ENCODE results near the gene RANBP17.

Gene RANBP17

GRCh38 chr5:171128136-171128535 is 266.3 kb downstream of the RANBP17 start:
- H3K27me3 ChIP-seq = no peaks in the 10 kb centered on the region
- TF ChIP-seq, protein P1, sequence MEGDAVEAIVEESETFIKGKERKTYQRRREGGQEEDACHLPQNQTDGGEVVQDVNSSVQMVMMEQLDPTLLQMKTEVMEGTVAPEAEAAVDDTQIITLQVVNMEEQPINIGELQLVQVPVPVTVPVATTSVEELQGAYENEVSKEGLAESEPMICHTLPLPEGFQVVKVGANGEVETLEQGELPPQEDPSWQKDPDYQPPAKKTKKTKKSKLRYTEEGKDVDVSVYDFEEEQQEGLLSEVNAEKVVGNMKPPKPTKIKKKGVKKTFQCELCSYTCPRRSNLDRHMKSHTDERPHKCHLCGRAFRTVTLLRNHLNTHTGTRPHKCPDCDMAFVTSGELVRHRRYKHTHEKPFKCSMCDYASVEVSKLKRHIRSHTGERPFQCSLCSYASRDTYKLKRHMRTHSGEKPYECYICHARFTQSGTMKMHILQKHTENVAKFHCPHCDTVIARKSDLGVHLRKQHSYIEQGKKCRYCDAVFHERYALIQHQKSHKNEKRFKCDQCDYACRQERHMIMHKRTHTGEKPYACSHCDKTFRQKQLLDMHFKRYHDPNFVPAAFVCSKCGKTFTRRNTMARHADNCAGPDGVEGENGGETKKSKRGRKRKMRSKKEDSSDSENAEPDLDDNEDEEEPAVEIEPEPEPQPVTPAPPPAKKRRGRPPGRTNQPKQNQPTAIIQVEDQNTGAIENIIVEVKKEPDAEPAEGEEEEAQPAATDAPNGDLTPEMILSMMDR (IDR thresholded peaks at IDR 0.05) = no peak
- H3K9me3 ChIP-seq = no peaks in the 10 kb centered on the region
- H3K4me1 ChIP-seq = no peaks in the 10 kb centered on the region
- intact Hi-C loops (cut with DNase I; ENCODE audit: low total_unique reads) = no loop called here
- H3K4me3 ChIP-seq = no peak overlapping the region
- no peaks in the 10 kb centered on the region for H3K36me3 ChIP-seq
- H3K27ac ChIP-seq = no peak overlapping the region
- DNase-seq = no peak

DNA sequence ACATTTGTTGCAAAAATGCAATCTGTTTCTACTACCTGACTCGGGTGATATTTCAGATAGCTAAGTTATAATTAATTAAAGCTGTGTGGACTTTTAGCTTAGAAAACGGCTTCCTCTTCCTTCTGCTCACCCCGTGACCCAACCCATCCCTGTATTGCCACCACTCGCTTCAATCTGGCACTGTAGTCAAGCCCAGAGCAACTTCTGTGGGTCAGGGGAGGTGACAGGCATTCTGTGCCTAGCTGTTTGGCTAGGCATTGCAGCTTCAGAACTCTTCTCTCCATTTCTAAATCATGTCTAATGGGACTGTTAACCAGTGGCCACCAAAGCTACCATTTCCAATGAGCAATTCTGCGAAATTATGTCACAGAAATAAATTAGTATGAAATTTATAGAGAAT is 267.5 kb downstream of the RANBP17 start:
- Histone ChIP-seq H3K27ac (no peak overlapping the region), H3K4me1 (no peaks in the 10 kb centered on the region), H3K4me3 (no peak overlapping the region), H3K9me3 (no peaks in the 10 kb centered on the region), H3K36me3 (no peaks in the 10 kb centered on the region), H3K27me3 (no peaks in the 10 kb centered on the region)
- TF ChIP-seq, protein P1 (IDR thresholded peaks at IDR 0.05) = no peak
- DNase-seq = no peak
- intact Hi-C loops (cut with DNase I; ENCODE audit: low total_unique reads) = no loop called here

- intact Hi-C loops (cut with DNase I; ENCODE audit: low total_unique reads) = no loop called here
- no peaks in the 10 kb centered on the region for H3K27me3 ChIP-seq
- no peaks in the 10 kb centered on the region for H3K9me3 ChIP-seq
- H3K4me1 ChIP-seq = no peaks in the 10 kb centered on the region
- no peaks in the 10 kb centered on the region for H3K36me3 ChIP-seq
- no peak overlapping the region for H3K4me3 ChIP-seq
- TF ChIP-seq, protein P1 (IDR thresholded peaks at IDR 0.05) = no peak
- DNase-seq = no peak
- no peak overlapping the region for H3K27ac ChIP-seq
These were observed 269.7 kb downstream of the RANBP17 start for GRCh38 chr5:171131497-171131896.

- H3K27ac ChIP-seq = no peak overlapping the region
- TF ChIP-seq, protein P1 (IDR thresholded peaks at IDR 0.05) = no peak
- no peaks in the 10 kb centered on the region for H3K4me1 ChIP-seq
- no peaks in the 10 kb centered on the region for H3K36me3 ChIP-seq
- no peaks in the 10 kb centered on the region for H3K27me3 ChIP-seq
- intact Hi-C loops (cut with DNase I; ENCODE audit: low total_unique reads) = no loop called here
- no peak for DNase-seq
- no peaks in the 10 kb centered on the region for H3K9me3 ChIP-seq
- H3K4me3 ChIP-seq = no peak overlapping the region
These were observed 276.1 kb downstream of the RANBP17 start for GRCh38 chr5:171137768-171138525.

- Histone ChIP-seq H3K4me3 (no peak overlapping the region), H3K36me3 (no peaks in the 10 kb centered on the region), H3K4me1 (no peaks in the 10 kb centered on the region), H3K27me3 (no peaks in the 10 kb centered on the region), H3K9me3 (no peaks in the 10 kb centered on the region), H3K27ac (no peak overlapping the region)
- TF ChIP-seq, protein P1 (IDR thresholded peaks at IDR 0.05) = no peak
- no peak for DNase-seq
- intact Hi-C loops (cut with DNase I; ENCODE audit: low total_unique reads) = no loop called here
These were observed 277.4 kb downstream of the RANBP17 start for GRCh38 chr5:171139227-171139626.

Data from tibial artery (tissue), 4 donors.